ENCODE data around the gene KDR.

KDR gene

DNA sequence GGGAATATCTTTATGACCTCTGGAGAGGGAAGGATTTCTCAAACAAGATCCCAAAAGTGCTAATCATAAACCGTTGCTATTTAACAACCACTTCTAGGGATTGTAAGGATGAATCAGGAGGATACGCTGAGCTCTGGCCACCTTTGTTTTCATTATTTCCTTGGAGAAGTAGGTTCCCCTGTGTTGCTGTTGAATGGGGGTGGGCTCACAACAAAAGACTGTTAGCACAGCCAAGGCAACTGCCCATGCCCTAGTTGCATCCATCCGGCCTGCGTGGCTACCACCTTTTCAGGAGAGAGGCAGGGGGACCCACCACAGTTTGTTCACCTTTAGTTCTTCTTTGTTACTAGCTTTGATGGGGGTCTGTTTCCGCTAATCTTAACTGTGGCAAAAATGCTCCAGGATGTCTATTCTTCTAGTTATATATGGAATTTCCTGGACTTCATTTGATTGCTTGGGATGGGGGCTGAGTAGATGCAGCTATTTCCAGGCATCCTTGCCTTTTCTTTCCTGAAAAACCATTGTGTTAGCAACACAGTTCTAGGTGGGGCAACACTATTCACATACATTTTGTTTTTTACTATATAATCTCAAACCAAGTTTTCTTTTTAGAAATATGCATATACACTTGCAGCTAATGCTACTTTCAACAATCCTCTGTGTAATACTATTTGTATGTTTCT lies 95.4 kb downstream of the KDR start:
- DNase-seq (ENCODE audit: low read depth) = no peak

DNA sequence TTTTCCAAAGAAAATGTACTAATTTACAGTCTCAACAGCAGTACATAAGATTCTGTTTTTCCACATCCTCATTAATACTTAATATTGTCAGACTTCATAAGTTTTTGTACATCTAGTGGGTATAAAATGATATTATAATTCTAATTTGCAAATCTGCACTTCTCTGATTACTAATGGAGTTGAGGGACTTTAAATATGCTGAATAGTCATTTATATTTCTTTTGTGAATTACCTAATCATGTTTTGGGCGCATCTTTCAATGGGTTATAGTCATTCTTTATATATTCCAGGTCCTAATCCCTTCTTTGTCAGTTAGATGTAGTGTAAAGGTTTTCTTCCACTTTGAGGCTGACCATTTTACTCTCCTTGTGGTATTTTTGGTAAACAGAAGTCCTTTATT lies 96.1 kb downstream of the KDR start:
- no peak for DNase-seq (ENCODE audit: low read depth)
